ENCODE data around the gene ST6GALNAC1. TPM values are rescaled to one million over a fixed set of nuclear protein-coding genes. Genes with fewer than 3 reads are reported as not detected.

The ST6GALNAC1 gene
- total and polyA plus RNA-seq, 10 of the 15 experiments (the other 5 are each of a cell fraction or from before 2014, with no cell fraction given) = 0.08 TPM; not detected in 9

- intact Hi-C loops (cut with micrococcal nuclease; ENCODE audit: unreplicated experiment) (no loop called here), in situ Hi-C loops (cut with MboI) (no loop called here)
- ATAC-seq = no peak
- no peaks in the 10 kb centered on the region; the same call in 2 of the 3 replicates for H3K9me3 ChIP-seq (replicated peaks; ENCODE audit: control insufficient read depth, insufficient read depth, low read length)
- H3K9ac ChIP-seq (ENCODE audit: control insufficient read depth, insufficient read depth, low read length) = no peak overlapping the region
- FAIRE-seq = no peak
- no peaks in the 10 kb centered on the region for H3K79me2 ChIP-seq (ENCODE audit: control insufficient read depth, insufficient read depth, low read length)
- no peaks in the 10 kb centered on the region for H3K36me3 ChIP-seq (ENCODE audit: control insufficient read depth in 2 of 2, insufficient read depth in 2 of 2, low read length in 1 of 2)
- no peaks in the 10 kb centered on the region for H4K20me1 ChIP-seq (ENCODE audit: control insufficient read depth, insufficient read depth)
- H3K4me1 ChIP-seq (ENCODE audit: control insufficient read depth, insufficient read depth, low read length) = no peaks in the 10 kb centered on the region
- H2AFZ ChIP-seq (ENCODE audit: control insufficient read depth, low read depth, low read length) = no peak overlapping the region
- no peaks in the 10 kb centered on the region for H3K27me3 ChIP-seq (replicated peaks in 1 of 2; ENCODE audit: control insufficient read depth in 2 of 2, insufficient read depth in 2 of 2, low read length in 1 of 2)
- BruUV-seq (replicated peaks) = no TSS peak
- ChIA-PET CTCF (interaction anchor here (0.6 to 1.9 kb wide), 7 partner anchors 11 to 188 kb away, joined by 3 to 7 read pairs (median 4); no protein-coding TSS in a partner anchor), POLR2A (no interaction called here), SMC1A (ENCODE audit: uncharacterized antibody, unreplicated experiment) (interaction anchor here (0.7 to 1.3 kb wide), 3 partner anchors 12 to 84 kb away, joined by 3 to 5 read pairs (median 3); no protein-coding TSS in a partner anchor), RAD21 (ENCODE audit: unreplicated experiment) (interaction anchor here (1.1 to 1.6 kb wide), 2 partner anchors 12 to 13 kb away, joined by 3 to 5 read pairs; no protein-coding TSS in a partner anchor)
- 34% methylated on average over 4 of the region's 4 CpGs for WGBS (ENCODE audit: insufficient coverage, insufficient replicate concordance, low lambda C conversion rate, missing lambda C conversion rate)
- H3K4me3 ChIP-seq = no peak overlapping the region
- no peak overlapping the region for H3K4me2 ChIP-seq (ENCODE audit: control insufficient read depth, insufficient read depth)
- no peak for DNase-seq (ENCODE audit: low read depth, low spot score)
- no peak overlapping the region for H3K27ac ChIP-seq (ENCODE audit: control insufficient read depth, insufficient read depth)
- no peak for TF ChIP-seq ZNF592 (IDR thresholded peaks at IDR 0.05)
- TF ChIP-seq PKNOX1 (IDR thresholded peaks at IDR 0.05) = no peak
- no peak for TF ChIP-seq HCFC1 (IDR thresholded peaks at IDR 0.05; ENCODE audit: low read length)
- TF ChIP-seq STAT1 (conservative IDR thresholded peaks at IDR 0.05) = no peak
- TF ChIP-seq BACH1 (IDR thresholded peaks at IDR 0.05; ENCODE audit: borderline replicate concordance) = no peak
- TF ChIP-seq WRNIP1 (IDR thresholded peaks at IDR 0.05; ENCODE audit: borderline replicate concordance, low read depth, low read length) = no peak
- no peak for TF ChIP-seq PRDM15 (CRISPR knock-in tag; IDR thresholded peaks at IDR 0.05)
- TF ChIP-seq CEBPB (IDR thresholded peaks at IDR 0.05; ENCODE audit: borderline replicate concordance in 1 of 2, low read depth in 2 of 2, low read length in 2 of 2) = no peak
- TF ChIP-seq CTCF (IDR thresholded peaks at IDR 0.05 in 2 of 3, conservative IDR thresholded peaks at IDR 0.05 in 1 of 3; ENCODE audit: control insufficient read depth in 2 of 3, extremely low read depth in 1 of 3, insufficient read depth in 1 of 3, low read depth in 3 of 3, low read length in 3 of 3) = no peak
- no peak for TF ChIP-seq TARDBP (IDR thresholded peaks at IDR 0.05; ENCODE audit: borderline replicate concordance)
- no peak for TF ChIP-seq NR2C1 (IDR thresholded peaks at IDR 0.05)
- no peak for TF ChIP-seq IKZF2 (IDR thresholded peaks at IDR 0.05)
- TF ChIP-seq ATF7 (IDR thresholded peaks at IDR 0.05; ENCODE audit: low read depth) = no peak
Observed at GRCh38 chr17:76612465-76612864, 31.1 kb downstream of the ST6GALNAC1 start.
